HCT116 (cell line): ENCODE results near the gene GLRX3. TPM values are rescaled to one million over a fixed set of nuclear protein-coding genes. Genes with fewer than 3 reads are reported as not detected.

Experiments
- ATAC-seq: fragments of 200-7000 bp; cut with Tn5 transposase; 2 replicates; pipeline ENCODE4 v1.9.1; 2020; ENCODE audit warnings: mild to moderate bottlenecking, moderate library complexity
- BruUV-seq: library from RNA; stranded (reverse); fragments of 400-500 nt; replicated peaks from 2 replicates; lab custom pipeline; 2021; lab: Mats Ljungman, UMichigan
- CTCF ChIA-PET: fragments of 300-600 bp; sonication (Branson Sonifier 250); formaldehyde crosslinking; loops from one replicate; lab custom pipeline; 2021; ENCODE audit warnings: antibody characterized with exemption; lab: Charles Lee
- POLR2A ChIA-PET: fragments of 300-600, 350-600 bp; sonication (Branson Sonifier 250); formaldehyde crosslinking; loops from one replicate; lab custom pipeline; 2021; ENCODE audit warnings: antibody characterized with exemption; lab: Charles Lee
- RAD21 ChIA-PET, 2 experiments: fragments of 300-600 bp; sonication (Branson Sonifier 250); formaldehyde crosslinking; loops; one replicate each; lab custom pipeline; 2023; ENCODE audit warnings: low total read pairs in 2 of 2; ENCODE audit not compliant: uncharacterized antibody in 2 of 2, unreplicated experiment in 2 of 2, low non-redundant PET in 1 of 2; lab: Charles Lee
- DNase-seq: peaks from one replicate; pipeline ENCODE4 v3.0.0-alpha.2; 2010; ENCODE audit warnings: low read depth, low spot score
- H2AFZ ChIP-seq: fragments of 200-600 bp; shearing (Covaris generic), sonication (generic); 2 replicates; pipeline ENCODE4 v1.6.1; 2017; ENCODE audit warnings: low read depth, mixed run types, mixed read lengths, antibody characterized with exemption, low read length; ENCODE audit not compliant: poor library complexity, severe bottlenecking
- H3K27ac ChIP-seq: 2 replicates; pipeline ENCODE4 v1.5.1; 2012; ENCODE audit warnings: low read depth, low read length
- H3K27me3 ChIP-seq: fragments of 200-600 bp; sonication (generic); 2 replicates; pipeline ENCODE4 v1.6.1; 2016; ENCODE audit warnings: mixed run types, low read length, mixed read lengths; ENCODE audit not compliant: insufficient read depth
- H3K36me3 ChIP-seq, 2 experiments: fragments of 200-500 bp in 1 of 2; fragments of 200-600 bp in 1 of 2; sonication (Bioruptor generic) in 1 of 2; sonication (generic) in 1 of 2; 2 replicates each; pipeline versions ENCODE4 v1.5.1 to v1.6.1; 2014 to 2016; ENCODE audit warnings: low read length in 2 of 2, inconsistent platforms in 1 of 2, mixed read lengths in 1 of 2, mixed run types in 1 of 2; ENCODE audit not compliant: insufficient read depth in 2 of 2, control insufficient read depth in 1 of 2
- H3K4me1 ChIP-seq, 2 experiments: fragments of 200-600 bp in 1 of 2; sonication (generic) in 1 of 2; 2 replicates each; pipeline versions ENCODE4 v1.5.1 to v1.6.1; 2012 to 2017; ENCODE audit warnings: low read length in 2 of 2, inconsistent platforms in 1 of 2, mild to moderate bottlenecking in 1 of 2, mixed read lengths in 1 of 2, mixed run types in 1 of 2, moderate library complexity in 1 of 2; ENCODE audit not compliant: insufficient read depth in 2 of 2, control insufficient read depth in 1 of 2
- H3K4me2 ChIP-seq: fragments of 200-600 bp; sonication (generic); 2 replicates; pipeline ENCODE4 v1.6.1; 2017; ENCODE audit warnings: mixed run types, low read length, mixed read lengths
- H3K4me3 ChIP-seq, 2 experiments: fragments of 200-600 bp in 1 of 2; sonication (generic) in 1 of 2; replicated peaks in 1 of 2; 2 replicates each; pipeline ENCODE4 v1.5.1; 2011 to 2016; ENCODE audit warnings: low read length in 2 of 2, control low read depth in 1 of 2, low read depth in 1 of 2, mild to moderate bottlenecking in 1 of 2, mixed read lengths in 1 of 2, mixed run types in 1 of 2
- H3K79me2 ChIP-seq: fragments of 200-600 bp; sonication (generic); 2 replicates; pipeline ENCODE4 v1.6.1; 2017; ENCODE audit warnings: mild to moderate bottlenecking, mixed run types, low read length, moderate library complexity, mixed read lengths; ENCODE audit not compliant: insufficient read depth
- H3K9ac ChIP-seq: fragments of 200-600 bp; sonication (generic); 2 replicates; pipeline ENCODE4 v1.6.1; 2016; ENCODE audit warnings: low read length, mixed read lengths
- H3K9me2 ChIP-seq: fragments of 200-600 bp; sonication (generic), shearing (Covaris generic); 2 replicates; pipeline ENCODE4 v1.6.1; 2017; ENCODE audit warnings: mixed run types, mild to moderate bottlenecking, moderate library complexity; ENCODE audit not compliant: insufficient read depth
- H3K9me3 ChIP-seq, 2 experiments: fragments of 200-500 bp in 1 of 2; fragments of 200-600 bp in 1 of 2; sonication (Bioruptor generic) in 1 of 2; sonication (generic) in 1 of 2; 2 replicates each; pipeline ENCODE4 v1.6.1; 2014 to 2017; ENCODE audit warnings: low read length in 2 of 2, mixed read lengths in 2 of 2, inconsistent platforms in 1 of 2, low read depth in 1 of 2, mild to moderate bottlenecking in 1 of 2, mixed run types in 1 of 2, moderate library complexity in 1 of 2; ENCODE audit not compliant: control insufficient read depth in 1 of 2, insufficient read depth in 1 of 2
- H4K20me1 ChIP-seq: fragments of 200-600 bp; sonication (generic), shearing (Covaris generic); 2 replicates; pipeline ENCODE4 v1.6.1; 2017; ENCODE audit warnings: mixed run types, mild to moderate bottlenecking, moderate library complexity; ENCODE audit not compliant: insufficient read depth
- REST ChIP-seq: IDR thresholded peaks from 2 replicates; pipeline ENCODE4 v1.6.1; 2012; ENCODE audit warnings: low read depth
- TCF7L2 ChIP-seq: IDR thresholded peaks from 2 replicates; pipeline ENCODE4 v1.7.0; 2011; ENCODE audit warnings: borderline replicate concordance, inconsistent platforms; ENCODE audit not compliant: insufficient read depth, insufficient read length; ENCODE audit errors: extremely low read depth
- intact Hi-C: fragments of 100-400 bp; cut with micrococcal nuclease; formaldehyde crosslinking; loops from 2 replicates; pipeline ENCODE4 v1.10.0; 2022
- total RNA-seq: library from RNA; stranded (reverse); gene quantifications from one replicate; pipeline ENCODE4 v1.2.1, GENCODE V29; 2021; ENCODE audit not compliant: unreplicated experiment
- TF ChIP-seq, protein P1 (sequence below): IDR thresholded peaks from 2 replicates; pipeline ENCODE4 v1.6.1; 2011; ENCODE audit warnings: mild to moderate bottlenecking, low read length, moderate library complexity; ENCODE audit not compliant: insufficient replicate concordance; ENCODE audit errors: extremely low read depth

Gene GLRX3
- total RNA-seq, 1 experiment from 2014 or later: 59.1 TPM

DNA sequence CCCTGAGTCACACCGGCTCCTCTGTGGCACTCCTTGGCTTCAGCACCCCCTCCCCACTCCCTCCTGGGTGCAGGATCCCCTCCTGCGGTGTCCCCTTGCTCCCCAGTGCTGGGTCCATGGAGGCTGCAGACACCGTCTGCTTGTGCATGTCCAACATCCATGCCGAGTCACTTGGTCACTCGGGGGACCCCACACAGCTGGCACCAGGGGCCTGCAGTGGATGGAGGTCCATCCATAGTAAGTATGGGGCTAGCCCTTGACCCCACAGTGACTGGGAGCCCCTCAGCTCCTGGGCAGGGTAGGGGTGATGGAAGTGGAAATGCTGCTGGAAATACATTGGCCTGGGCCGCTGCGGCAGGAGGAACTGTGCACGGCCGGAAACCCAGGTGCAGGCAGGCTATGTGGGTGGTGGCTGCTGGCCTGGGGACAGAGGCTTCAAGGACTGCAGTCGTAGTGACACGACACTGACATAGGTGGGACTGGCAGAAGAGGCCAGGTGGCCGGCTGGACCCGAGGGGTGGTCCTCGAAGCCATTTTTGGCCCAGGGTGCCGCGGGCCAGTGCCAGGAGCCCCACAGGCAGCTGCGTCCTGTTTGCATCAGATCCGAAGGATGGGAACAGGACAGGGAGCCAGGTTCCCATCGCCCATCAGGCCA, 58.9 kb downstream of the GLRX3 start:
- H3K9me3 ChIP-seq: no peaks in the 10 kb centered on the region
- BruUV-seq: no TSS peak
- no peaks in the 10 kb centered on the region for H3K27me3 ChIP-seq
- H3K27ac ChIP-seq: no peak overlapping the region
- no peaks in the 10 kb centered on the region for H4K20me1 ChIP-seq
- ChIA-PET RAD21 (no interaction called here), POLR2A (no interaction called here), CTCF (no interaction called here)
- H3K9me2 ChIP-seq: no peaks in the 10 kb centered on the region
- no peak for TF ChIP-seq REST
- TF ChIP-seq TCF7L2: no peak
- TF ChIP-seq, protein P1, sequence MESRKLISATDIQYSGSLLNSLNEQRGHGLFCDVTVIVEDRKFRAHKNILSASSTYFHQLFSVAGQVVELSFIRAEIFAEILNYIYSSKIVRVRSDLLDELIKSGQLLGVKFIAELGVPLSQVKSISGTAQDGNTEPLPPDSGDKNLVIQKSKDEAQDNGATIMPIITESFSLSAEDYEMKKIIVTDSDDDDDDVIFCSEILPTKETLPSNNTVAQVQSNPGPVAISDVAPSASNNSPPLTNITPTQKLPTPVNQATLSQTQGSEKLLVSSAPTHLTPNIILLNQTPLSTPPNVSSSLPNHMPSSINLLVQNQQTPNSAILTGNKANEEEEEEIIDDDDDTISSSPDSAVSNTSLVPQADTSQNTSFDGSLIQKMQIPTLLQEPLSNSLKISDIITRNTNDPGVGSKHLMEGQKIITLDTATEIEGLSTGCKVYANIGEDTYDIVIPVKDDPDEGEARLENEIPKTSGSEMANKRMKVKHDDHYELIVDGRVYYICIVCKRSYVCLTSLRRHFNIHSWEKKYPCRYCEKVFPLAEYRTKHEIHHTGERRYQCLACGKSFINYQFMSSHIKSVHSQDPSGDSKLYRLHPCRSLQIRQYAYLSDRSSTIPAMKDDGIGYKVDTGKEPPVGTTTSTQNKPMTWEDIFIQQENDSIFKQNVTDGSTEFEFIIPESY: no peak
- ATAC-seq (no peak), DNase-seq (no peak)
- H3K9ac ChIP-seq: no peak overlapping the region
- no peak overlapping the region for H2AFZ ChIP-seq
- no peaks in the 10 kb centered on the region for H3K4me1 ChIP-seq
- H3K4me2 ChIP-seq: no peak overlapping the region
- no peaks in the 10 kb centered on the region for H3K36me3 ChIP-seq
- no peak overlapping the region for H3K4me3 ChIP-seq
- H3K79me2 ChIP-seq: no peaks in the 10 kb centered on the region
- intact Hi-C loops: no loop called here
